ENCODE results near the gene PGK1. TPM values are rescaled to one million over a fixed set of nuclear protein-coding genes. Genes with fewer than 3 reads are reported as not detected.

Gene PGK1
- total RNA-seq, 1 donor from 2014 or later = 83.6 TPM

Other genes with a start within 250 kb of the PGK1 start
- gene MAGT1, start 208.8 kb upstream of the PGK1 start, total RNA-seq = 82.8 TPM
- 231 TPM for gene COX7B, start 204.8 kb upstream of the PGK1 start, total RNA-seq
- gene ATP7A, start 193.6 kb upstream of the PGK1 start, total RNA-seq = 20.4 TPM
- not detected for gene PGAM4, start 134.6 kb upstream of the PGK1 start, total RNA-seq
- 22.4 TPM for gene TAF9B, start 35.4 kb downstream of the PGK1 start, total RNA-seq
- 6.6 TPM for gene CYSLTR1, start 223.4 kb downstream of the PGK1 start, total RNA-seq